ENCODE data around the gene LYL1. TPM values are rescaled to one million over a fixed set of nuclear protein-coding genes. Genes with fewer than 3 reads are reported as not detected.

LYL1 gene
- total and polyA plus RNA-seq, 2 of the 13 experiments (the other 11 are each of a cell fraction or from before 2014, with no cell fraction given) = 0.75 to 0.92 TPM

- peak; percentile 96 for TF ChIP-seq GABPA (IDR thresholded peaks at IDR 0.05; ENCODE audit: low read depth, low read length)
- peak; percentile 99 for TF ChIP-seq GABPA (CRISPR knock-in tag; IDR thresholded peaks at IDR 0.05; ENCODE audit: low read depth)
- peak; percentile 38; the same call in 1 of the 2 replicates for TF ChIP-seq MIER2 (CRISPR knock-in tag; IDR thresholded peaks at IDR 0.05)
- peak; percentile 87 for TF ChIP-seq ZNF331 (CRISPR knock-in tag; IDR thresholded peaks at IDR 0.05)
- TF ChIP-seq ZNF703 (CRISPR knock-in tag; IDR thresholded peaks at IDR 0.05; ENCODE audit: borderline replicate concordance) = no peak
- TF ChIP-seq ZNF484 (CRISPR knock-in tag; IDR thresholded peaks at IDR 0.05; ENCODE audit: borderline replicate concordance, low read depth) = no peak
- TF ChIP-seq ZNF33B (CRISPR knock-in tag; IDR thresholded peaks at IDR 0.05) = no peak
- no peak for TF ChIP-seq FOSL1 (CRISPR knock-in tag; IDR thresholded peaks at IDR 0.05; ENCODE audit: borderline replicate concordance)
- no peak for TF ChIP-seq ZNF446 (CRISPR knock-in tag; IDR thresholded peaks at IDR 0.05)
- 0 out of 2 replicates have a peak, but pooled peaks have one; percentile 42 for TF ChIP-seq ZNF737 (CRISPR knock-in tag; IDR thresholded peaks at IDR 0.05; ENCODE audit: borderline replicate concordance)
- TF ChIP-seq EEA1 (CRISPR knock-in tag; IDR thresholded peaks at IDR 0.05; ENCODE audit: borderline replicate concordance) = no peak
- TF ChIP-seq, protein P1, sequence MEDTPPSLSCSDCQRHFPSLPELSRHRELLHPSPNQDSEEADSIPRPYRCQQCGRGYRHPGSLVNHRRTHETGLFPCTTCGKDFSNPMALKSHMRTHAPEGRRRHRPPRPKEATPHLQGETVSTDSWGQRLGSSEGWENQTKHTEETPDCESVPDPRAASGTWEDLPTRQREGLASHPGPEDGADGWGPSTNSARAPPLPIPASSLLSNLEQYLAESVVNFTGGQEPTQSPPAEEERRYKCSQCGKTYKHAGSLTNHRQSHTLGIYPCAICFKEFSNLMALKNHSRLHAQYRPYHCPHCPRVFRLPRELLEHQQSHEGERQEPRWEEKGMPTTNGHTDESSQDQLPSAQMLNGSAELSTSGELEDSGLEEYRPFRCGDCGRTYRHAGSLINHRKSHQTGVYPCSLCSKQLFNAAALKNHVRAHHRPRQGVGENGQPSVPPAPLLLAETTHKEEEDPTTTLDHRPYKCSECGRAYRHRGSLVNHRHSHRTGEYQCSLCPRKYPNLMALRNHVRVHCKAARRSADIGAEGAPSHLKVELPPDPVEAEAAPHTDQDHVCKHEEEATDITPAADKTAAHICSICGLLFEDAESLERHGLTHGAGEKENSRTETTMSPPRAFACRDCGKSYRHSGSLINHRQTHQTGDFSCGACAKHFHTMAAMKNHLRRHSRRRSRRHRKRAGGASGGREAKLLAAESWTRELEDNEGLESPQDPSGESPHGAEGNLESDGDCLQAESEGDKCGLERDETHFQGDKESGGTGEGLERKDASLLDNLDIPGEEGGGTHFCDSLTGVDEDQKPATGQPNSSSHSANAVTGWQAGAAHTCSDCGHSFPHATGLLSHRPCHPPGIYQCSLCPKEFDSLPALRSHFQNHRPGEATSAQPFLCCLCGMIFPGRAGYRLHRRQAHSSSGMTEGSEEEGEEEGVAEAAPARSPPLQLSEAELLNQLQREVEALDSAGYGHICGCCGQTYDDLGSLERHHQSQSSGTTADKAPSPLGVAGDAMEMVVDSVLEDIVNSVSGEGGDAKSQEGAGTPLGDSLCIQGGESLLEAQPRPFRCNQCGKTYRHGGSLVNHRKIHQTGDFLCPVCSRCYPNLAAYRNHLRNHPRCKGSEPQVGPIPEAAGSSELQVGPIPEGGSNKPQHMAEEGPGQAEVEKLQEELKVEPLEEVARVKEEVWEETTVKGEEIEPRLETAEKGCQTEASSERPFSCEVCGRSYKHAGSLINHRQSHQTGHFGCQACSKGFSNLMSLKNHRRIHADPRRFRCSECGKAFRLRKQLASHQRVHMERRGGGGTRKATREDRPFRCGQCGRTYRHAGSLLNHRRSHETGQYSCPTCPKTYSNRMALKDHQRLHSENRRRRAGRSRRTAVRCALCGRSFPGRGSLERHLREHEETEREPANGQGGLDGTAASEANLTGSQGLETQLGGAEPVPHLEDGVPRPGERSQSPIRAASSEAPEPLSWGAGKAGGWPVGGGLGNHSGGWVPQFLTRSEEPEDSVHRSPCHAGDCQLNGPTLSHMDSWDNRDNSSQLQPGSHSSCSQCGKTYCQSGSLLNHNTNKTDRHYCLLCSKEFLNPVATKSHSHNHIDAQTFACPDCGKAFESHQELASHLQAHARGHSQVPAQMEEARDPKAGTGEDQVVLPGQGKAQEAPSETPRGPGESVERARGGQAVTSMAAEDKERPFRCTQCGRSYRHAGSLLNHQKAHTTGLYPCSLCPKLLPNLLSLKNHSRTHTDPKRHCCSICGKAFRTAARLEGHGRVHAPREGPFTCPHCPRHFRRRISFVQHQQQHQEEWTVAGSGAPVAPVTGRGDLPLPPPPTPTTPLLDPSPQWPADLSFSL (CRISPR knock-in tag; IDR thresholded peaks at IDR 0.05) = no peak
- TF ChIP-seq JDP2 (CRISPR knock-in tag; IDR thresholded peaks at IDR 0.05; ENCODE audit: borderline replicate concordance) = no peak
- no peak for TF ChIP-seq ETS1 (CRISPR knock-in tag; IDR thresholded peaks at IDR 0.05)
- 0 out of 2 replicates have a peak, but pooled peaks have one; percentile 37 for TF ChIP-seq RFXAP (CRISPR knock-in tag; IDR thresholded peaks at IDR 0.05; ENCODE audit: borderline replicate concordance)
- TF ChIP-seq SMAD9 (CRISPR knock-in tag; IDR thresholded peaks at IDR 0.05) = no peak
- no peak for TF ChIP-seq CAMTA2 (CRISPR knock-in tag; IDR thresholded peaks at IDR 0.05; ENCODE audit: borderline replicate concordance)
- TF ChIP-seq ZNF207 (IDR thresholded peaks at IDR 0.05; ENCODE audit: borderline replicate concordance) = no peak
- TF ChIP-seq STAG1 (CRISPR knock-in tag; IDR thresholded peaks at IDR 0.05) = peak; percentile 64
- peak; percentile 83; the same call in 1 of the 2 replicates for TF ChIP-seq ZNF746 (CRISPR knock-in tag; IDR thresholded peaks at IDR 0.05)
- TF ChIP-seq ZNF468 (CRISPR knock-in tag; IDR thresholded peaks at IDR 0.05) = no peak
- TF ChIP-seq HNRNPL (IDR thresholded peaks at IDR 0.05; ENCODE audit: low read depth, low read length) = no peak
- TF ChIP-seq RFX3 (CRISPR knock-in tag; IDR thresholded peaks at IDR 0.05) = no peak; the same call in 1 of the 2 replicates
- TF ChIP-seq ETV5 (CRISPR knock-in tag; IDR thresholded peaks at IDR 0.05; ENCODE audit: borderline replicate concordance) = peak; percentile 96
- no peak for TF ChIP-seq ZNF20 (CRISPR knock-in tag; IDR thresholded peaks at IDR 0.05)
These were observed 47.7 kb upstream of the LYL1 start, which contains the start of the genes IER2 and STX10 (continued) for GRCh38 chr19:13150187-13150930.
